GM19455 (cell line): ENCODE measurements around the gene STX18.
"Not testable (repeated sequence)": the region's sequence is repeated elsewhere in the genome, so short reads cannot be mapped to it uniquely, and the experiment has no call there.

Experiments
- ATAC-seq: cut with Tn5 transposase; IDR thresholded peaks from one replicate; pipeline ENCODE4 v1.9.1; 2021; ENCODE audit not compliant: unreplicated experiment

Gene STX18

GRCh38 chr4:4555916-4556315 lies 14.1 kb upstream of the STX18 start:
- no peak for ATAC-seq

GRCh38 chr4:4554234-4554633 lies 12.4 kb upstream of the STX18 start:
- no peak for ATAC-seq

- ATAC-seq, result not testable (repeated sequence)
Measured at GRCh38 chr4:4552042-4552441, 10.2 kb upstream of the STX18 start.

GRCh38 chr4:4550161-4550560 lies 8.3 kb upstream of the STX18 start:
- ATAC-seq, result not testable (repeated sequence)

GRCh38 chr4:4549534-4549933 lies 7.7 kb upstream of the STX18 start:
- no peak for ATAC-seq

GRCh38 chr4:4542774-4543485 lies 1.1 kb upstream of the STX18 start:
- ATAC-seq, result no peak

GRCh38 chr4:4541040-4541631 lies 712 bp downstream of the STX18 start:
- no peak for ATAC-seq

- ATAC-seq, result no peak
Measured at GRCh38 chr4:4539481-4539880, 2.4 kb downstream of the STX18 start.

GRCh38 chr4:4535590-4535989 lies 6.3 kb downstream of the STX18 start:
- no peak for ATAC-seq

GRCh38 chr4:4534515-4535145 lies 7.2 kb downstream of the STX18 start:
- ATAC-seq, result no peak

GRCh38 chr4:4533461-4534169 lies 8.2 kb downstream of the STX18 start:
- no peak for ATAC-seq

- no peak for ATAC-seq
Measured at GRCh38 chr4:4532371-4533154, 9.3 kb downstream of the STX18 start.

- no peak for ATAC-seq
Measured at GRCh38 chr4:4529392-4529791, 12.5 kb downstream of the STX18 start.

- no peak for ATAC-seq
Measured at GRCh38 chr4:4526401-4526800, 15.4 kb downstream of the STX18 start.

GRCh38 chr4:4524364-4524763 lies 17.5 kb downstream of the STX18 start:
- peak; percentile 98 for ATAC-seq

GRCh38 chr4:4521731-4522130 lies 20.1 kb downstream of the STX18 start:
- ATAC-seq, result no peak

- no peak for ATAC-seq
Measured at GRCh38 chr4:4521136-4521535, 20.7 kb downstream of the STX18 start.

- ATAC-seq, result no peak
Measured at GRCh38 chr4:4519297-4519894, 22.5 kb downstream of the STX18 start.

GRCh38 chr4:4518747-4519146 lies 23.1 kb downstream of the STX18 start:
- no peak for ATAC-seq

- no peak for ATAC-seq
Measured at GRCh38 chr4:4514786-4515185, 27.1 kb downstream of the STX18 start.

GRCh38 chr4:4512282-4512681 lies 29.6 kb downstream of the STX18 start:
- ATAC-seq, result no peak
